HUES48 (cell line): Measurements from ENCODE around the gene ZNF605.
"Not testable (repeated sequence)": the region's sequence is repeated elsewhere in the genome, so short reads cannot be mapped to it uniquely, and the experiment has no call there.

Experiments
- H3K27ac ChIP-seq: one replicate; pipeline ENCODE4 v1.7.0; 2013; ENCODE audit warnings: low read depth, low read length, inconsistent platforms
- H3K27me3 ChIP-seq: 2 replicates; pipeline ENCODE4 v1.6.1; 2013; ENCODE audit warnings: mild to moderate bottlenecking, low read length; ENCODE audit not compliant: control insufficient read depth, insufficient read depth
- H3K36me3 ChIP-seq: 2 replicates; pipeline ENCODE4 v1.6.1; 2013; ENCODE audit warnings: low read length; ENCODE audit not compliant: control insufficient read depth, insufficient read depth
- H3K4me1 ChIP-seq: 2 replicates; pipeline ENCODE4 v1.6.1; 2013; ENCODE audit warnings: mild to moderate bottlenecking, low read length; ENCODE audit not compliant: control insufficient read depth, insufficient read depth
- H3K4me3 ChIP-seq: 2 replicates; pipeline ENCODE4 v1.5.1; 2013; ENCODE audit warnings: mild to moderate bottlenecking, low read depth, low read length
- H3K9ac ChIP-seq: 2 replicates; pipeline ENCODE4 v1.6.1; 2013; ENCODE audit warnings: mild to moderate bottlenecking, low read depth, low read length, moderate library complexity
- H3K9me3 ChIP-seq: 2 replicates; pipeline ENCODE4 v1.6.1; 2013; ENCODE audit warnings: low read length; ENCODE audit not compliant: control insufficient read depth, insufficient read depth

ZNF605 gene

DNA sequence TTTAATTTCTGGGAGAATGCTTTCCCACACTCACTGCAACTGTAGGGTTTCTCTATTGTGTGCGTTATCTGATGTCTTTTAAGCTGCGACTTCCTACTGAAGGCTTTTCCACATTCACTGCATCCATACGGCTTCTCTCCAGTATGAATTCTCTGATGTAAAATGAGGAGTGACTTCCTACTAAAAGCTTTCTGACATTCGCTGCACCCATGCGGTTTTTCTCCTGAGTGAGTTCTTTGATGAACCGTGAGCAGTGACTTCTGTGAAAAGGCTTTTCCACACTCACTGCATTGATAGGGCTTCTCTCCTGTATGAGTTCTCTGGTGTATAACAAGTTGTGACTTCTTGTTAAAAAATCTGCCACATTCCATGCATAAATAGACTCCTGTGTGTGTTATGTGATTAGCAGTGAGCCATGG is 29.7 kb downstream of the ZNF605 start:
- Histone ChIP-seq H3K27ac (no peak overlapping the region), H3K4me3 (peak overlapping the region; percentile 7; the same call in 1 of the 2 replicates), H3K4me1 (no peaks in the 10 kb centered on the region), H3K36me3 (no peaks in the 10 kb centered on the region; the same call in 1 of the 2 replicates), H3K27me3 (no peaks in the 10 kb centered on the region), H3K9me3 (peaks cover 97% of the 10 kb centered on the region), H3K9ac (no peak overlapping the region)

- Histone ChIP-seq H3K27me3 (no peaks in the 10 kb centered on the region), H3K4me3 (peak overlapping the region; percentile 11; the same call in 1 of the 2 replicates), H3K9ac (no peak overlapping the region), H3K4me1 (no peaks in the 10 kb centered on the region), H3K9me3 (peaks cover 96% of the 10 kb centered on the region), H3K27ac (no peak overlapping the region), H3K36me3 (no peaks in the 10 kb centered on the region; the same call in 1 of the 2 replicates)
Observed at GRCh38 chr12:132925597-132926414, 30.3 kb downstream of the ZNF605 start.

DNA sequence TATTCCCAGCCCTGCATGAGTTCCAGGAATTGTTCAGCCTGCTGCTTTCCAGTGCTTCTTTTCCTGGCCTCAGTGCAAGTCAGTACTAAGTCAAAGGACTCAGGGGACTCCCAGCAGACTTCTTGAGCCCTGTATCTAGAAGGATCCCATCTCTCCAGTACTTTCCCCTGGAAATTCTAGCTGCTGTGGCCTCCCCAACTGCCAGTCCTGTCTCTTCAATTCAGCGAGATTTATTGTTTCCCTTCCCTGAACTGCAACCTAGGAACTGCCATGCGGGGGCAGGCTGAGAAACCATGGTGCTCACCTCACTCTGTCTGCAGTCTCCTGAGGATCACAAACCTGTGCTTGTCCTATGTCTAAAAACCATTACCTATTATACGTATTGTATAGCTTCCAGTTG is 31.8 kb downstream of the ZNF605 start:
- Histone ChIP-seq H3K4me1 (no peaks in the 10 kb centered on the region), H3K4me3 (no peak overlapping the region), H3K9me3 (peaks cover 91% of the 10 kb centered on the region), H3K9ac (no peak overlapping the region), H3K36me3 (no peaks in the 10 kb centered on the region; the same call in 1 of the 2 replicates), H3K27ac (no peak overlapping the region), H3K27me3 (no peaks in the 10 kb centered on the region)

GRCh38 chr12:132923356-132923909 is 32.7 kb downstream of the ZNF605 start:
- no peak overlapping the region for H3K9ac ChIP-seq
- no peaks in the 10 kb centered on the region for H3K4me1 ChIP-seq
- H3K9me3 ChIP-seq = peaks cover 89% of the 10 kb centered on the region
- H3K4me3 ChIP-seq = no peak overlapping the region
- no peaks in the 10 kb centered on the region; the same call in 1 of the 2 replicates for H3K36me3 ChIP-seq
- no peak overlapping the region for H3K27ac ChIP-seq
- H3K27me3 ChIP-seq = no peaks in the 10 kb centered on the region

DNA sequence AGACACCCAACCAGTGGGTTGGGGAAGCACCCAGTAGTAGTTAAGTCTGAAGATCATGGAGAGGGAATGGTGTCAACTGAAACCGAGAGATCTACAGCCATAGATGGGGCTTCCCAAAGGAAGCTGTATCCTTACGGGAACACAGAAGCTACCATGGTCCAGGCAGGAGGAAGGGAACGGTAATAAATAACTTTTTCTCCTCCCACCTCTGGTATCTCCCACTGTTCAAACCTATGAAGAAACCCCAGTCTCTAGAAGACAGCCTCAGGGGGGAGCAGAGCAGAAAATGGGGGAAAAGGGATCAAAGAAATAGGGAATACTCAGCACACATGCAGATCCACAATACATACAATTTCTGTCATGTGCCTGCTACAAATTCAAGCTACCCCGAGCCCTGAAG is 33.4 kb downstream of the ZNF605 start:
- Histone ChIP-seq H3K4me3 (no peak overlapping the region), H3K9me3 (peaks cover 89% of the 10 kb centered on the region)

GRCh38 chr12:132921685-132922084 is 34.4 kb downstream of the ZNF605 start:
- Histone ChIP-seq H3K4me3 (no peak overlapping the region), H3K9ac (no peak overlapping the region), H3K36me3 (no peaks in the 10 kb centered on the region), H3K9me3 (peaks cover 82% of the 10 kb centered on the region), H3K27me3 (no peaks in the 10 kb centered on the region), H3K27ac (no peak overlapping the region), H3K4me1 (no peaks in the 10 kb centered on the region)

More for the DNA sequence above, 33.4 kb downstream of the ZNF605 start:
- no peak overlapping the region for H3K9ac ChIP-seq
- H3K27ac ChIP-seq = no peak overlapping the region
- no peaks in the 10 kb centered on the region for H3K4me1 ChIP-seq
- no peaks in the 10 kb centered on the region for H3K36me3 ChIP-seq
- H3K27me3 ChIP-seq = no peaks in the 10 kb centered on the region

DNA sequence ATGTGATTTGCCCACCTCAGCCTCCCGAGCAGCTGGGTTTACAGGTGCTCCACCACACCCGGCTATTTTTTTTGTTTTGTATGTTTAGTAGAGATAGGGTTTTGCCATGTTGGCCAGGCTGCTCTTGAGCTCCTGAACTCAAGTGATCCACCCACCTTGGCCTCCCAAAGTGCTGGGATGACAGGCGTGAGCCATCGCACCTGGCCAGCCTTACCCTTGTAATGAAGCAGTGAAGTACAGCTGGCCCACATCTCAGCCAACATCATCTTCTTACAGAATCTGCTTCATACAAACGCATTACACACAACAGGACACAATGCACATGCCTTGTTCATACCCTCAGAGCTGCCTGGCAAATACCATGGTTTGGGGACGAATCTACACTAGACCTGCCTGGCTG is 37.4 kb downstream of the ZNF605 start:
- H3K36me3 ChIP-seq = no peaks in the 10 kb centered on the region
- peaks cover 72% of the 10 kb centered on the region for H3K9me3 ChIP-seq
- no peaks in the 10 kb centered on the region for H3K4me1 ChIP-seq
- no peak overlapping the region for H3K27ac ChIP-seq
- H3K9ac ChIP-seq = no peak overlapping the region
- H3K4me3 ChIP-seq = no peak overlapping the region
- H3K27me3 ChIP-seq = no peaks in the 10 kb centered on the region

- H3K36me3 ChIP-seq = no peaks in the 10 kb centered on the region
- H3K4me3 ChIP-seq = peak overlapping the region; percentile 71
- H3K27ac ChIP-seq = no peak overlapping the region
- peaks cover 2% of the 10 kb centered on the region; the same call in 1 of the 2 replicates for H3K4me1 ChIP-seq
- H3K27me3 ChIP-seq = peaks cover 12% of the 10 kb centered on the region
- H3K9me3 ChIP-seq = peaks cover 19% of the 10 kb centered on the region; the same call in 1 of the 2 replicates
- H3K9ac ChIP-seq = no peak overlapping the region
Observed at GRCh38 chr12:132909030-132909368, 47.1 kb downstream of the ZNF605 start.

DNA sequence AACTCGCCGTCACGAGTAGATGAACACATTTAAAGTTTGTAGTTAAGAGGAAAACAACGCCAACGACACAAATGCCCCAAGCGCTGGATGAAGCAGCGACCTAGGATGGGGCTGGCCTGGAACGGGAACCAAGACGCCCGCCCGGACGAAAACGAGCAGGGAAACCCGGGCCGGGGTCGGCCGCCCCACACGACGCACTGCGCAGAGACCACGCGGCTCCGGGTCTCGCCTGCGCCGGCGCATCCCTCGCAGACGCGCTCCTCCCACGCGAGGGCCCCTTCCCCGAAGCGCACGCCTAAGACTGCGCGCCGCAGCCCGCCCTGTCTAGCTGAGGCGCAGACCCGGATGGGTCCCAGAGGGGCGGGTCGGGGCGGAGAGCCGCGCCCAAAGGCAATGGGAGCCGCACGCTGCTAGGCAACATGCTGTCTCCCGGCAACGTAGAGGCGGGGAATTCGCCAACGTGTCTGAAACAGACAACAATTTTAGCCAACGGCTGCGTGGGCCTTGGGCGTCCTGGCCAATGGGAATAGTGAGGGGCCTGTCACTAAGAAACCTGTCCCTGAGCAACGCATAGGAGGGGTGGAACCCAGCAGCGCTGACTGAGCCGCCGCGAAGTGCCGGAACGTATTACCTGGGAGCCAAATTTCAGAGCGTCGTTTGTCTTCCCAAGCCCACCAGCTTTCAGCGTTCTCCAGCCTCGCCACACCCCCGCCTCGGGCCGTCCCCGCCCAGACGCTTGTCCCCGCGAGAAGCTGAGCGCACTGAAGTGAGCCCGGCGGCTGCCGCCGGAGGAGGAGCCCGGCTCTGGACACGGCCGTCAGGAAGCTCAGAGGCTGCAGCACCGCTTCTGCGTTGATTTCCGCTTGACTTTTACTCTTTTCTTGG is 47.7 kb downstream of the ZNF605 start:
- Histone ChIP-seq H3K27ac (no peak overlapping the region), H3K9me3 (peaks cover 13% of the 10 kb centered on the region; the same call in 1 of the 2 replicates), H3K4me3 (peak overlapping the region; percentile 71), H3K36me3 (no peaks in the 10 kb centered on the region), H3K9ac (peak overlapping the region; percentile 43; the same call in 1 of the 2 replicates), H3K27me3 (peaks cover 12% of the 10 kb centered on the region), H3K4me1 (peaks cover 2% of the 10 kb centered on the region; the same call in 1 of the 2 replicates)

- peak overlapping the region; percentile 71 for H3K4me3 ChIP-seq
Observed at GRCh38 chr12:132907789-132908144, 48.3 kb downstream of the ZNF605 start.

More at GRCh38 chr12:132907789-132908144, 48.3 kb downstream of the ZNF605 start:
- H3K9ac ChIP-seq, H3K36me3 ChIP-seq, H3K27ac ChIP-seq, H3K4me1 ChIP-seq: not testable (repeated sequence)
- H3K27me3 ChIP-seq = peaks cover 12% of the 10 kb centered on the region
- peaks cover 12% of the 10 kb centered on the region; the same call in 1 of the 2 replicates for H3K9me3 ChIP-seq
